Islet precursor cell (in vitro differentiated cells): ENCODE results near the gene MNDA.

Experiments used
- DNase-seq: peaks from one replicate; pipeline ENCODE4 v3.0.0-alpha.2; 2018

MNDA gene

GRCh38 chr1:158830904-158831507 is at the start of gene MNDA:
MNDA (plus strand) TSS chr1:158831351; CDS start chr1:158842154, 10,803 bp downstream.
- no peak for DNase-seq

- no peak for DNase-seq
Observed at GRCh38 chr1:158793604-158794003, 37.5 kb upstream of the MNDA start.

GRCh38 chr1:158794247-158794646 is 36.9 kb upstream of the MNDA start:
- no peak for DNase-seq

- no peak for DNase-seq
Observed at GRCh38 chr1:158798531-158798930, 32.6 kb upstream of the MNDA start.

GRCh38 chr1:158799689-158800088 is 31.5 kb upstream of the MNDA start:
- no peak for DNase-seq

GRCh38 chr1:158800526-158800925 is 30.6 kb upstream of the MNDA start:
- no peak for DNase-seq

GRCh38 chr1:158801396-158801795 is 29.8 kb upstream of the MNDA start:
- DNase-seq = no peak

GRCh38 chr1:158803678-158804077 is 27.5 kb upstream of the MNDA start:
- DNase-seq = no peak

- no peak for DNase-seq
Observed at GRCh38 chr1:158806916-158807536, 24.1 kb upstream of the MNDA start.

GRCh38 chr1:158809256-158809655 is 21.9 kb upstream of the MNDA start:
- DNase-seq = no peak

GRCh38 chr1:158809862-158810261 is 21.3 kb upstream of the MNDA start:
- DNase-seq = no peak

GRCh38 chr1:158810311-158810710 is 20.8 kb upstream of the MNDA start:
- DNase-seq = no peak

- DNase-seq = no peak
Observed at GRCh38 chr1:158812336-158812735, 18.8 kb upstream of the MNDA start.

GRCh38 chr1:158813164-158813563 is 18.0 kb upstream of the MNDA start:
- no peak for DNase-seq

- no peak for DNase-seq
Observed at GRCh38 chr1:158814970-158815369, 16.2 kb upstream of the MNDA start.

- no peak for DNase-seq
Observed at GRCh38 chr1:158818560-158818959, 12.6 kb upstream of the MNDA start.

GRCh38 chr1:158818975-158819431 is 12.1 kb upstream of the MNDA start:
- DNase-seq = no peak

- no peak for DNase-seq
Observed at GRCh38 chr1:158819461-158820443, 11.4 kb upstream of the MNDA start.

- DNase-seq = no peak
Observed at GRCh38 chr1:158821723-158822122, 9.4 kb upstream of the MNDA start.

GRCh38 chr1:158830074-158830677 is 975 bp upstream of the MNDA start:
- no peak for DNase-seq

GRCh38 chr1:158833264-158833663 is 2.1 kb downstream of the MNDA start:
- DNase-seq = no peak

- DNase-seq = no peak
Observed at GRCh38 chr1:158836038-158836437, 4.9 kb downstream of the MNDA start.

- DNase-seq = no peak
Observed at GRCh38 chr1:158838660-158839059, 7.5 kb downstream of the MNDA start.
